Cardiac muscle cell (in vitro differentiated cells and primary cell): Measurements from ENCODE around the gene KRTAP1-4. TPM values are rescaled to one million over a fixed set of nuclear protein-coding genes. Genes with fewer than 3 reads are reported as not detected.

Experiments
- DNase-seq, 2 donors: peaks; one replicate each; pipeline versions ENCODE4 v3.0.0 to v3.0.0-alpha.2; 2010 to 2017; ENCODE audit warnings: low read depth in 1 of 2, low spot score in 1 of 2
- H3K27ac ChIP-seq: fragments of 200-600 bp; sonication (generic); 2 replicates; pipeline ENCODE4 v1.5.1; 2016
- H3K27me3 ChIP-seq: fragments of 200-600 bp; sonication (generic); 2 replicates; pipeline ENCODE4 v1.6.0; 2016; ENCODE audit warnings: control low read depth
- H3K36me3 ChIP-seq: fragments of 200-600 bp; sonication (generic); 2 replicates; pipeline ENCODE4 v1.5.1; 2016; ENCODE audit warnings: control low read depth
- H3K4me1 ChIP-seq: fragments of 200-600 bp; sonication (generic); 2 replicates; pipeline ENCODE4 v1.8.1; 2017; ENCODE audit warnings: low read depth, mild to moderate bottlenecking, mixed run types
- H3K4me3 ChIP-seq: fragments of 200-600 bp; sonication (generic); 2 replicates; pipeline ENCODE4 v1.5.1; 2016; ENCODE audit warnings: mild to moderate bottlenecking
- H3K9me3 ChIP-seq: fragments of 200-600 bp; sonication (generic); 2 replicates; pipeline ENCODE4 v1.5.1; 2017; ENCODE audit warnings: low read depth, mild to moderate bottlenecking, control low read depth
- polyA plus RNA-seq: library from polyadenylated mRNA; unstranded; fragments of >200 nt; fragmentation: Nextera tagmentation; extraction: Ambion mirVana; gene quantifications from 2 replicates; pipeline ENCODE4 v1.2.1, GENCODE V29; 2016
- total RNA-seq: library from RNA; depleted of rRNA; stranded (reverse); fragments of >200 nt; gene quantifications from 2 replicates; pipeline ENCODE4 v1.2.3, GENCODE V29; 2016
- TF ChIP-seq, protein P1 (sequence below): IDR thresholded peaks from 2 replicates; pipeline ENCODE4 v1.5.1; 2012; ENCODE audit warnings: low read depth, mild to moderate bottlenecking, low read length

The KRTAP1-4 gene
- total and polyA plus RNA-seq, 2 experiments from 2014 or later = not detected

DNA sequence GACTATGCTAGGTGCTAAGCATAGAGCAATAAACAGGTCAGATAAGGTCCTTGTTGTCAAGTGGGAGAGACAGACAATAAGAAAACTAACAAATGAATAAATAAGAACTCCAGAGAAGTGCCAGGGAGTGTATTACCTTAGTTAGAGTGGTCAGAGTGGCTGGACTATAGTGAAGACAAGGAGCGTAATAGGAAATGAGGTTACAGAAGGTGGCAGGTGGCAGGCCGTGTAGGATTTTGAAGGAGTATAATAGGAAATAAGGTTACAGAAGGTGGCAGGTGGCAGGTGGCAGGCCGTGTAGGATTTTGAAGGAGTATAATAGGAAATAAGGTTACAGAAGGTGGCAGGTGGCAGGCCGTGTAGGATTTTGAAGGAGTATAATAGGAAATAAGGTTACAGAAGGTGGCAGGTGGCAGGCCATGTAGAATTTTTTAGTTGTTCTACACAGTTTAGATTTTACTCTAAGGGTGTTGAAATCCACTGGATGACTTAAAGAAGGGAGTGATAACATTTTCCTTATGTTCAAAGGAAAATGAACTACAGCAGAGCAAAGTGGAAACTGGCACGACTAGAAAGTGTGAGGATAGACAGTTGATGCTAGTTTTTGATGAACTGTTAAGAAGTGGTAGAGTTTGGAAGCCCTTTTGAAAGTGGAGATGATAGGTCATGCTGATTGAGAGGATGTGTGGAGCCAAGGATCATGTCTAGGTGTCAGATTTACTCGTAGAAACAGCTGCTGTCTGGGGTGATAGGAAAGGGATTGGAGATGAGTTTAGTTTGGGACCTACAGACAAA is 17.5 kb downstream of the KRTAP1-4 start:
- Histone ChIP-seq H3K27me3 (no peaks in the 10 kb centered on the region), H3K36me3 (no peaks in the 10 kb centered on the region), H3K9me3 (no peaks in the 10 kb centered on the region), H3K4me3 (no peak overlapping the region), H3K27ac (no peak overlapping the region), H3K4me1 (no peaks in the 10 kb centered on the region)
- TF ChIP-seq, protein P1, sequence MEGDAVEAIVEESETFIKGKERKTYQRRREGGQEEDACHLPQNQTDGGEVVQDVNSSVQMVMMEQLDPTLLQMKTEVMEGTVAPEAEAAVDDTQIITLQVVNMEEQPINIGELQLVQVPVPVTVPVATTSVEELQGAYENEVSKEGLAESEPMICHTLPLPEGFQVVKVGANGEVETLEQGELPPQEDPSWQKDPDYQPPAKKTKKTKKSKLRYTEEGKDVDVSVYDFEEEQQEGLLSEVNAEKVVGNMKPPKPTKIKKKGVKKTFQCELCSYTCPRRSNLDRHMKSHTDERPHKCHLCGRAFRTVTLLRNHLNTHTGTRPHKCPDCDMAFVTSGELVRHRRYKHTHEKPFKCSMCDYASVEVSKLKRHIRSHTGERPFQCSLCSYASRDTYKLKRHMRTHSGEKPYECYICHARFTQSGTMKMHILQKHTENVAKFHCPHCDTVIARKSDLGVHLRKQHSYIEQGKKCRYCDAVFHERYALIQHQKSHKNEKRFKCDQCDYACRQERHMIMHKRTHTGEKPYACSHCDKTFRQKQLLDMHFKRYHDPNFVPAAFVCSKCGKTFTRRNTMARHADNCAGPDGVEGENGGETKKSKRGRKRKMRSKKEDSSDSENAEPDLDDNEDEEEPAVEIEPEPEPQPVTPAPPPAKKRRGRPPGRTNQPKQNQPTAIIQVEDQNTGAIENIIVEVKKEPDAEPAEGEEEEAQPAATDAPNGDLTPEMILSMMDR = no peak
- no peak for DNase-seq

DNA sequence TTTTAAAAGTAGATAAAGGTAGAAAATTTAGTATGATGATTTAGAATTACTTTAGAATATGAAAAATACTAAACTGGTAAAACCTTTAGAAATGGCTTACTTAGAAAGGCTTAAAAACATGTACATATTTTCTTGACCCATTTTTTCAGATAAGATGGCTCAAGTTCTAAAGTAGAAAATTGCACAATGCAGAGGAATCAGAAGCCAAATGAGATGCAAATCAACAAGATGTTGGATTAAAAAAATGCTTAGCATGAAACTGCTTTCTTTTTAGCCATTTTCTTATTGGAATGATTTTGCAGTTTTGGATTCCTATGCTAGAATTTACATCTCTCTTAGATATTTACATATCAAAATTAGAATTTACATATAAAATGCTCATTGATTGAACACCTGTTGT is 19.6 kb downstream of the KRTAP1-4 start:
- Histone ChIP-seq H3K27ac (no peak overlapping the region), H3K27me3 (no peaks in the 10 kb centered on the region), H3K9me3 (no peaks in the 10 kb centered on the region), H3K36me3 (no peaks in the 10 kb centered on the region), H3K4me3 (no peak overlapping the region), H3K4me1 (no peaks in the 10 kb centered on the region)
- TF ChIP-seq, protein P1 = no peak
- DNase-seq = no peak

DNA sequence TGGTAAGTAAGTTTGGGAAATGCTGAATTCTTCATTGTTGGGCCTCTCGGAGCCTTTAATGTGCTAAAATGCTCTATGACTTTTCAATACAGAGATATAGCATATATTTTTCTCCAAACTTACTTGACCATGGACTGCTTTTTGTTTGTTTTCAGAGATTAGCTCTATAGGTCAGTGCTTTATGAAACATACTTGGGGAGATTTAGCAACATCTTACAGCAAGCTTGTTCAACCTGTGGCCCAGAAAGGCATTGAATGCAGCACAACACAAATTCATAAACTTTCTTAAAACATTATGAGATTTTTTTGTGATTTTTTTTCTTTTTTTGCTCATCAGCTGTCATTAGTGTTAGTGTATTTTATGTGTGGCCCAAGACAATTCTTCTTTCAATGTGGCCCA is 20.1 kb downstream of the KRTAP1-4 start:
- no peaks in the 10 kb centered on the region for H3K36me3 ChIP-seq
- no peaks in the 10 kb centered on the region for H3K4me1 ChIP-seq
- H3K27me3 ChIP-seq = no peaks in the 10 kb centered on the region
- no peak overlapping the region for H3K4me3 ChIP-seq
- H3K9me3 ChIP-seq = no peaks in the 10 kb centered on the region
- TF ChIP-seq, protein P1 = no peak
- no peak for DNase-seq
- no peak overlapping the region for H3K27ac ChIP-seq

DNA sequence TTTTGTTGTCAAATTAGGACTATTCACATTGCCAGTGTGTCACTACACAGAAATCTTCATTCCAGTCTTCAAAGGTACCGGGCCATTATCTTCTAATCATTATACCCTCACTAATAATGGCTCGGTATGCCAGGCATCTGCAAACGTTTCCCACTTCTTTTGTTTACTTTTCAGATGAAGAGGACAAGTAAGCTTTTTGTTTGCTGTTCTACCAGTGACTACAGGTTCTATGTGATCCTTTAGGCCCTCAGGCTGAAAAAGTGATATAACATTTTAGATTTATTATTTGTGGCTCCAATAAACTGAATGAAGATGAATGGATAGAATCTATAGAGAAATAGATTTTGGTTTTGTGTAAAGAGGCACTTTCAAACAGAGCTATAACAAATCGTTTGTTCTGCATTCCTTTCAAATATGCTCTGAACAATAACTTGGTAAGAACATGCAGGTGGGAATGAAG is 20.7 kb downstream of the KRTAP1-4 start:
- TF ChIP-seq, protein P1 = no peak
- H3K27me3 ChIP-seq = no peaks in the 10 kb centered on the region
- H3K4me3 ChIP-seq = no peak overlapping the region
- no peaks in the 10 kb centered on the region for H3K4me1 ChIP-seq
- H3K9me3 ChIP-seq = no peaks in the 10 kb centered on the region
- DNase-seq = no peak
- H3K36me3 ChIP-seq = no peaks in the 10 kb centered on the region
- no peak overlapping the region for H3K27ac ChIP-seq

DNA sequence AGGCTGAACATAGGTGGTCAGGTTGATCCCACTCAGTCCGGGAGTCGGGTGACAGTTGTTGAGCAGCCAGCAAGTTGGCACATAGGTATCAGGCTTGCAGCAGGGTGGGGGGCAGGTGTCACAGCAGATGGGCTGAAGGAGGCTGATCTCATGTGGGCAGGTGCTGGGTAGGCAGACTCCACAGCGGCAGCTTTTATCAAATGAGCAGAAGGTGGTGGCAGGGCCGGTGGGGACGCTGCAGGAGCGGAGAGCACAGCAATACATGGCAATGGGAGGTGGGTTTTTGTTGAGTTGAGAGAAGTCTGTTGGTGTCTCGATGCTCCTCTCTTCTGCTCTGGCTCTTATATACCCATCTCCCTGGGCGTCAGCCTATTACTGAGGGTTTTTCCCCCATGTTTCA is 21.2 kb downstream of the KRTAP1-4 start, which contains the start of gene KRTAP3-1:
Gene KRTAP3-1 (minus strand): TSS at position 318 of the 400 bp plus-strand sequence. CDS start 54 bp downstream, at position 264.
- no peaks in the 10 kb centered on the region for H3K27me3 ChIP-seq
- no peaks in the 10 kb centered on the region for H3K9me3 ChIP-seq
- no peaks in the 10 kb centered on the region for H3K4me1 ChIP-seq
- H3K36me3 ChIP-seq = no peaks in the 10 kb centered on the region
- no peak within 1 kb of the TSS for H3K27ac ChIP-seq
- H3K4me3 ChIP-seq = no peak within 1 kb of the TSS
- TF ChIP-seq, protein P1 = no peak
- no peak for DNase-seq
